ENCODE data around the gene RAI14. TPM values are rescaled to one million over a fixed set of nuclear protein-coding genes. Genes with fewer than 3 reads are reported as not detected.
A peak's percentile ranks its signal among the peaks of the same experiment; 100 is the strongest.

The RAI14 gene
- total RNA-seq, 1 experiment from 2014 or later: 62.0 TPM

GRCh38 chr5:34626036-34626435, 30.1 kb upstream of the RAI14 start:
- Histone ChIP-seq H3K27me3 (ENCODE audit: control insufficient read depth, insufficient read depth, low read length) (no peaks in the 10 kb centered on the region), H3K36me3 (replicated peaks; ENCODE audit: control insufficient read depth, insufficient read depth, low read length) (no peaks in the 10 kb centered on the region), H3K4me3 (ENCODE audit: insufficient read depth, low read depth, low read length) (no peak overlapping the region)
- DNase-seq: no peak

GRCh38 chr5:34626751-34627150, 29.4 kb upstream of the RAI14 start:
- no peaks in the 10 kb centered on the region for H3K36me3 ChIP-seq (replicated peaks; ENCODE audit: control insufficient read depth, insufficient read depth, low read length)
- no peak overlapping the region for H3K4me3 ChIP-seq (ENCODE audit: insufficient read depth, low read depth, low read length)
- DNase-seq: no peak
- H3K27me3 ChIP-seq (ENCODE audit: control insufficient read depth, insufficient read depth, low read length): no peaks in the 10 kb centered on the region

- H3K36me3 ChIP-seq (replicated peaks; ENCODE audit: control insufficient read depth, insufficient read depth, low read length): no peaks in the 10 kb centered on the region
- H3K27me3 ChIP-seq (ENCODE audit: control insufficient read depth, insufficient read depth, low read length): no peaks in the 10 kb centered on the region
- H3K4me3 ChIP-seq (ENCODE audit: insufficient read depth, low read depth, low read length): no peak overlapping the region
- no peak for DNase-seq
Observed at GRCh38 chr5:34627794-34628193, 28.3 kb upstream of the RAI14 start.

GRCh38 chr5:34628373-34628772, 27.8 kb upstream of the RAI14 start:
- no peak for DNase-seq
- no peaks in the 10 kb centered on the region for H3K36me3 ChIP-seq (replicated peaks; ENCODE audit: control insufficient read depth, insufficient read depth, low read length)
- no peaks in the 10 kb centered on the region for H3K27me3 ChIP-seq (ENCODE audit: control insufficient read depth, insufficient read depth, low read length)
- H3K4me3 ChIP-seq (ENCODE audit: insufficient read depth, low read depth, low read length): no peak overlapping the region

GRCh38 chr5:34630596-34630995, 25.5 kb upstream of the RAI14 start:
- Histone ChIP-seq H3K36me3 (replicated peaks; ENCODE audit: control insufficient read depth, insufficient read depth, low read length) (no peaks in the 10 kb centered on the region), H3K4me3 (ENCODE audit: insufficient read depth, low read depth, low read length) (no peak overlapping the region), H3K27me3 (ENCODE audit: control insufficient read depth, insufficient read depth, low read length) (no peaks in the 10 kb centered on the region)
- DNase-seq: no peak

GRCh38 chr5:34632807-34633422, 23.2 kb upstream of the RAI14 start:
- Histone ChIP-seq H3K27me3 (ENCODE audit: control insufficient read depth, insufficient read depth, low read length) (no peaks in the 10 kb centered on the region), H3K4me3 (ENCODE audit: insufficient read depth, low read depth, low read length) (no peak overlapping the region), H3K36me3 (replicated peaks; ENCODE audit: control insufficient read depth, insufficient read depth, low read length) (no peaks in the 10 kb centered on the region)
- no peak for DNase-seq

GRCh38 chr5:34639852-34640626, 16.1 kb upstream of the RAI14 start:
- no peak for DNase-seq
- no peak overlapping the region for H3K4me3 ChIP-seq (ENCODE audit: insufficient read depth, low read depth, low read length)
- no peaks in the 10 kb centered on the region for H3K36me3 ChIP-seq (replicated peaks; ENCODE audit: control insufficient read depth, insufficient read depth, low read length)
- no peaks in the 10 kb centered on the region for H3K27me3 ChIP-seq (ENCODE audit: control insufficient read depth, insufficient read depth, low read length)

- DNase-seq: no peak
- Histone ChIP-seq H3K27me3 (ENCODE audit: control insufficient read depth, insufficient read depth, low read length) (no peaks in the 10 kb centered on the region), H3K4me3 (ENCODE audit: insufficient read depth, low read depth, low read length) (no peak overlapping the region), H3K36me3 (replicated peaks; ENCODE audit: control insufficient read depth, insufficient read depth, low read length) (no peaks in the 10 kb centered on the region)
Observed at GRCh38 chr5:34648039-34648839, 7.9 kb upstream of the RAI14 start.

- no peak overlapping the region for H3K4me3 ChIP-seq (ENCODE audit: insufficient read depth, low read depth, low read length)
- H3K36me3 ChIP-seq (replicated peaks; ENCODE audit: control insufficient read depth, insufficient read depth, low read length): no peaks in the 10 kb centered on the region
- no peaks in the 10 kb centered on the region for H3K27me3 ChIP-seq (ENCODE audit: control insufficient read depth, insufficient read depth, low read length)
- DNase-seq: no peak
Observed at GRCh38 chr5:34648840-34649158, 7.3 kb upstream of the RAI14 start.

- Histone ChIP-seq H3K27me3 (ENCODE audit: control insufficient read depth, insufficient read depth, low read length) (no peaks in the 10 kb centered on the region), H3K4me3 (ENCODE audit: insufficient read depth, low read depth, low read length) (no peak overlapping the region), H3K36me3 (replicated peaks; ENCODE audit: control insufficient read depth, insufficient read depth, low read length) (no peaks in the 10 kb centered on the region)
- no peak for DNase-seq
Observed at GRCh38 chr5:34651791-34652190, 4.3 kb upstream of the RAI14 start.

- no peak for DNase-seq
- Histone ChIP-seq H3K4me3 (ENCODE audit: insufficient read depth, low read depth, low read length) (no peak overlapping the region), H3K27me3 (ENCODE audit: control insufficient read depth, insufficient read depth, low read length) (no peaks in the 10 kb centered on the region), H3K36me3 (replicated peaks; ENCODE audit: control insufficient read depth, insufficient read depth, low read length) (no peaks in the 10 kb centered on the region)
Observed at GRCh38 chr5:34652466-34652865, 3.7 kb upstream of the RAI14 start.

GRCh38 chr5:34652914-34653313, 3.2 kb upstream of the RAI14 start:
- Histone ChIP-seq H3K36me3 (replicated peaks; ENCODE audit: control insufficient read depth, insufficient read depth, low read length) (no peaks in the 10 kb centered on the region), H3K27me3 (ENCODE audit: control insufficient read depth, insufficient read depth, low read length) (no peaks in the 10 kb centered on the region), H3K4me3 (ENCODE audit: insufficient read depth, low read depth, low read length) (no peak overlapping the region)
- no peak for DNase-seq

- Histone ChIP-seq H3K36me3 (replicated peaks; ENCODE audit: control insufficient read depth, insufficient read depth, low read length) (no peaks in the 10 kb centered on the region), H3K27me3 (ENCODE audit: control insufficient read depth, insufficient read depth, low read length) (no peaks in the 10 kb centered on the region), H3K4me3 (ENCODE audit: insufficient read depth, low read depth, low read length) (no peak overlapping the region)
- DNase-seq: no peak
Observed at GRCh38 chr5:34653708-34654107, 2.4 kb upstream of the RAI14 start.

- Histone ChIP-seq H3K27me3 (ENCODE audit: control insufficient read depth, insufficient read depth, low read length) (no peaks in the 10 kb centered on the region), H3K36me3 (replicated peaks; ENCODE audit: control insufficient read depth, insufficient read depth, low read length) (peaks cover under 1% of the 10 kb centered on the region), H3K4me3 (ENCODE audit: insufficient read depth, low read depth, low read length) (peak overlapping the region; percentile 87)
- peak; percentile 51 for DNase-seq
Observed at GRCh38 chr5:34655354-34655991, 655 bp upstream of the RAI14 start.
